K562 (cell line): ENCODE data around the gene ATP6V0C. TPM values are rescaled to one million over a fixed set of nuclear protein-coding genes. Genes with fewer than 3 reads are reported as not detected.

Source experiments
- CREM ChIP-seq: IDR thresholded peaks from 2 replicates; pipeline ENCODE4 v1.6.1; 2014; ENCODE audit warnings: antibody characterized with exemption, low read depth
- ETV5 ChIP-seq: sonication (generic); formaldehyde crosslinking; IDR thresholded peaks from 2 replicates; pipeline ENCODE4 v1.4.0; 2020; ENCODE audit warnings: low read depth, mild to moderate bottlenecking, missing genetic modification reagents
- GABPA ChIP-seq: fragments of 200-800 bp; sonication (Bioruptor generic); conservative IDR thresholded peaks from 2 replicates; pipeline ENCODE4 v1.6.1; 2016; ENCODE audit warnings: low read depth, missing genetic modification characterization, missing compliant biosample characterization
- GABPB1 ChIP-seq: sonication (generic); formaldehyde crosslinking; IDR thresholded peaks from 2 replicates; pipeline ENCODE4 v1.8.0; 2022; ENCODE audit warnings: mild to moderate bottlenecking, missing genetic modification reagents
- KHSRP ChIP-seq: fragments of 450-650 bp; IDR thresholded peaks from 2 replicates; pipeline ENCODE4 v1.6.1; 2017
- MEF2D ChIP-seq: conservative IDR thresholded peaks from 2 replicates; pipeline ENCODE4 v1.6.1; 2016; ENCODE audit warnings: low read depth, missing genetic modification characterization, missing compliant biosample characterization
- MYC ChIP-seq, 2 experiments: fragments of 250-450 bp in 1 of 2; sonication (Bioruptor Pico) in 1 of 2; IDR thresholded peaks; 2 replicates each; pipeline versions ENCODE4 v1.5.1 to v1.6.1; 2012 to 2021; ENCODE audit warnings: low read depth in 2 of 2, borderline replicate concordance in 1 of 2, improper control_type of control experiment in 1 of 2, low read length in 1 of 2, mild to moderate bottlenecking in 1 of 2, moderate library complexity in 1 of 2
- POLR2B ChIP-seq: fragments of 450-650 bp; IDR thresholded peaks from 2 replicates; pipeline ENCODE4 v1.6.1; 2018; ENCODE audit warnings: low read depth; ENCODE audit not compliant: partially characterized antibody
- RFX5 ChIP-seq: IDR thresholded peaks from 2 replicates; pipeline ENCODE4 v1.6.1; 2011; ENCODE audit warnings: low read depth, mild to moderate bottlenecking, improper control_type of control experiment, low read length
- SIN3B ChIP-seq: fragments of 450-650 bp; IDR thresholded peaks from 2 replicates; pipeline ENCODE4 v1.6.1; 2017; ENCODE audit warnings: low read depth, mild to moderate bottlenecking, moderate library complexity
- SMARCA5 ChIP-seq: fragments of 450-650 bp; IDR thresholded peaks from 2 replicates; pipeline ENCODE4 v1.6.1; 2016
- SP1 ChIP-seq: sonication (generic); formaldehyde crosslinking; IDR thresholded peaks from 2 replicates; pipeline ENCODE4 v1.8.1; 2022; ENCODE audit warnings: mild to moderate bottlenecking, missing genetic modification reagents
- TAF15 ChIP-seq: fragments of 200-400 bp; formaldehyde crosslinking; IDR thresholded peaks from 2 replicates; pipeline ENCODE4 v1.6.1; 2017; ENCODE audit warnings: mild to moderate bottlenecking, low read depth, low read length, moderate library complexity
- TBP ChIP-seq: optimal IDR thresholded peaks from 2 replicates; pipeline ENCODE3; 2011; ENCODE audit warnings: low read depth, low read length, improper control_type of control experiment
- ZNF124 ChIP-seq: sonication (generic); formaldehyde crosslinking; IDR thresholded peaks from 2 replicates; pipeline ENCODE4 v1.8.1; 2022; ENCODE audit warnings: missing genetic modification reagents
- ZNF551 ChIP-seq: fragments of 250-450 bp; sonication (Bioruptor Pico); IDR thresholded peaks from 2 replicates; pipeline ENCODE4 v1.5.0; 2021; ENCODE audit warnings: mild to moderate bottlenecking, moderate library complexity
- polyA plus RNA-seq, 8 experiments: library from polyadenylated mRNA; depleted of rRNA in 4 of 8; stranded (reverse) in 5 of 8; unstranded in 3 of 8; fragments of >200 nt; fragmentation: Nextera tagmentation in 2 of 8; fragmentation: Illumina TruSeq in 1 of 8; extraction: Ambion mirVana in 2 of 8; extraction: Trizol in 1 of 8; gene quantifications; 2 replicates each; pipeline versions ENCODE4 v1.2.1 to v1.2.3, GENCODE V29; 2011 to 2014; ENCODE audit warnings: inconsistent platforms in 1 of 8, missing spikeins in 1 of 8
- total RNA-seq, 7 experiments: library from RNA; depleted of rRNA in 6 of 7; stranded (reverse); fragments of >200 nt in 6 of 7; fragmentation: Illumina TruSeq in 2 of 7; extraction: Trizol in 2 of 7; gene quantifications; 2 replicates each; pipeline versions ENCODE4 v1.2.1 to v1.2.3, GENCODE V29; 2011 to 2021; ENCODE audit warnings: low replicate concordance in 1 of 7
- TF ChIP-seq, protein P1 (sequence below): fragments of 200-800 bp; sonication (Bioruptor generic); IDR thresholded peaks from 2 replicates; pipeline ENCODE4 v1.6.1; 2017; ENCODE audit warnings: missing genetic modification characterization, missing compliant biosample characterization
- TF ChIP-seq, protein P2 (sequence below): sonication (generic); formaldehyde crosslinking; IDR thresholded peaks from 2 replicates; pipeline ENCODE4 v1.9.0; 2022; ENCODE audit warnings: mild to moderate bottlenecking, missing genetic modification reagents
- TF ChIP-seq, protein P3 (sequence below): fragments of 250-450 bp; sonication (Bioruptor Pico); IDR thresholded peaks from 2 replicates; pipeline ENCODE4 v1.8.0; 2021; ENCODE audit warnings: moderate library complexity, mild to moderate bottlenecking, inconsistent platforms
- TF ChIP-seq, protein P4 (sequence below), 2 experiments: fragments of 450-650 bp in 1 of 2; sonication (generic) in 1 of 2; formaldehyde crosslinking in 1 of 2; IDR thresholded peaks in 1 of 2; conservative IDR thresholded peaks in 1 of 2; 2 replicates each; pipeline versions ENCODE4 v1.6.1 to v1.8.1; 2016 to 2023; ENCODE audit warnings: mild to moderate bottlenecking in 2 of 2, moderate library complexity in 2 of 2, inconsistent platforms in 1 of 2, missing genetic modification reagents in 1 of 2

Gene ATP6V0C
- total and polyA plus RNA-seq, 9 of the 15 experiments (the other 6 are each of a cell fraction or from before 2014, with no cell fraction given), result 2.9 to 228 (median 22.7) TPM

DNA sequence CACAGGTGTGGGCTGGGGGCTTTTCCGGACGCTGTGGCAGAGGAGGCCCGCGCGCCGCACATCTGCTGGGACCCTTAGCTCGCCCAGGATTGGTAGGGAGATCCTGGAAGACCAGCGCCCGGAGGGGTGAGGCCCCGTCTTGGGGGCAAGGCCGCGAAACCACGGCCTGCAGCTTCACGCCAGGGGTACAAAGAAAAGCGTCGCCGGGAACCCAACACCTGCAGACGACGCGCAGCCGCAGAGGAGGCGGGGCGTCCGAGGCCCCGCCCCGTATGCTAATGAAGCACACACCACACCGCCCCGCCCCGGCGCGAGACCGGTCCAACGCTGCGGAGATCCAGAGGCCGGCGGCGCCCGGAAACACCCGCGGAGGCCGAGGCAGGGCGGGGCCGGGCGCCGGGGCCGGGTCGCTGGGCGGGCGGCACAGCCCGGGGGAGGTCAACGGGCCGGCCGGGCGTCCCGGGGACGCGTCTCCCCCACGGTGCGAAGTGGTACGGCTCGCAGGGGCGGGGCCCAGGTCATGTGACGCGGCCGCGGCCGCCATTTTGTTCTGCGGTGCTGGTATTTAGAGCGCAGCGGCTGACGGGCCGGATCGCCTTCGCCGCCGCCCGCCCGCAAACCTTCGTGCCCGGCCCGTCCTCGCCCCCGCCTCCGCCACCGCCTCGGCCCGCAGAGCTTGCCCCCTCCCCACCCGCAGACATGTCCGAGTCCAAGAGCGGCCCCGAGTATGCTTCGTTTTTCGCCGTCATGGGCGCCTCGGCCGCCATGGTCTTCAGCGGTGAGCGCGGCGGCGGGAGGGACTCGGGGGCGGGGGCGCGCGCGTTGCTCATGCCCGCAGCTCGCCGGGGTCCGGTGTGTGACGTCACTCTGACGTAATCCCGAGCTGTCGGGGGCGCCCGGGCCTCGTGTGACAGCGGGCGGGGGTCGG lies at the start of gene ATP6V0C (continued):
- TF ChIP-seq, protein P1, sequence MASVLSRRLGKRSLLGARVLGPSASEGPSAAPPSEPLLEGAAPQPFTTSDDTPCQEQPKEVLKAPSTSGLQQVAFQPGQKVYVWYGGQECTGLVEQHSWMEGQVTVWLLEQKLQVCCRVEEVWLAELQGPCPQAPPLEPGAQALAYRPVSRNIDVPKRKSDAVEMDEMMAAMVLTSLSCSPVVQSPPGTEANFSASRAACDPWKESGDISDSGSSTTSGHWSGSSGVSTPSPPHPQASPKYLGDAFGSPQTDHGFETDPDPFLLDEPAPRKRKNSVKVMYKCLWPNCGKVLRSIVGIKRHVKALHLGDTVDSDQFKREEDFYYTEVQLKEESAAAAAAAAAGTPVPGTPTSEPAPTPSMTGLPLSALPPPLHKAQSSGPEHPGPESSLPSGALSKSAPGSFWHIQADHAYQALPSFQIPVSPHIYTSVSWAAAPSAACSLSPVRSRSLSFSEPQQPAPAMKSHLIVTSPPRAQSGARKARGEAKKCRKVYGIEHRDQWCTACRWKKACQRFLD (CRISPR knock-in tag), result 0 out of 2 replicates have a peak, but pooled peaks have one; percentile 56
- TF ChIP-seq RFX5 (no peak), SP1 (peak; percentile 39), TBP (peak; percentile 90), ETV5 (CRISPR knock-in tag) (no peak), GABPB1 (CRISPR knock-in tag) (peak; percentile 55), KHSRP (peak; percentile 65; the same call in 1 of the 2 replicates), SIN3B (peak; percentile 74), SMARCA5 (no peak), POLR2B (peak; percentile 85), MEF2D (tag) (no peak), ZNF124 (CRISPR knock-in tag) (no peak), ZNF551 (no peak), CREM (peak; percentile 93), TAF15 (no peak), MYC (IDR thresholded peaks at IDR 0.05; ENCODE audit: low read depth, low read length) (peak; percentile 14; the same call in 1 of the 2 replicates), MYC (CRISPR knock-in tag; IDR thresholded peaks at IDR 0.05; ENCODE audit: borderline replicate concordance, low read depth) (no peak), GABPA (tag) (peak; percentile 75)
- TF ChIP-seq, protein P2, sequence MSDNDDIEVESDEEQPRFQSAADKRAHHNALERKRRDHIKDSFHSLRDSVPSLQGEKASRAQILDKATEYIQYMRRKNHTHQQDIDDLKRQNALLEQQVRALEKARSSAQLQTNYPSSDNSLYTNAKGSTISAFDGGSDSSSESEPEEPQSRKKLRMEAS (CRISPR knock-in tag), result 0 out of 2 replicates have a peak, but pooled peaks have one; percentile 20
- TF ChIP-seq, protein P3, sequence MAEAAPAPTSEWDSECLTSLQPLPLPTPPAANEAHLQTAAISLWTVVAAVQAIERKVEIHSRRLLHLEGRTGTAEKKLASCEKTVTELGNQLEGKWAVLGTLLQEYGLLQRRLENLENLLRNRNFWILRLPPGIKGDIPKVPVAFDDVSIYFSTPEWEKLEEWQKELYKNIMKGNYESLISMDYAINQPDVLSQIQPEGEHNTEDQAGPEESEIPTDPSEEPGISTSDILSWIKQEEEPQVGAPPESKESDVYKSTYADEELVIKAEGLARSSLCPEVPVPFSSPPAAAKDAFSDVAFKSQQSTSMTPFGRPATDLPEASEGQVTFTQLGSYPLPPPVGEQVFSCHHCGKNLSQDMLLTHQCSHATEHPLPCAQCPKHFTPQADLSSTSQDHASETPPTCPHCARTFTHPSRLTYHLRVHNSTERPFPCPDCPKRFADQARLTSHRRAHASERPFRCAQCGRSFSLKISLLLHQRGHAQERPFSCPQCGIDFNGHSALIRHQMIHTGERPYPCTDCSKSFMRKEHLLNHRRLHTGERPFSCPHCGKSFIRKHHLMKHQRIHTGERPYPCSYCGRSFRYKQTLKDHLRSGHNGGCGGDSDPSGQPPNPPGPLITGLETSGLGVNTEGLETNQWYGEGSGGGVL (CRISPR knock-in tag), result no peak
- TF ChIP-seq, protein P4, sequence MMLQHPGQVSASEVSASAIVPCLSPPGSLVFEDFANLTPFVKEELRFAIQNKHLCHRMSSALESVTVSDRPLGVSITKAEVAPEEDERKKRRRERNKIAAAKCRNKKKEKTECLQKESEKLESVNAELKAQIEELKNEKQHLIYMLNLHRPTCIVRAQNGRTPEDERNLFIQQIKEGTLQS (IDR thresholded peaks at IDR 0.05), result peak; percentile 89
- TF ChIP-seq, protein P4 (CRISPR knock-in tag; conservative IDR thresholded peaks at IDR 0.05), result no peak
